ENCODE data around the gene ALDH1A1.

GRCh38 chr9:72996684-72997314, 43.9 kb upstream of the ALDH1A1 start:
- no peak for TF ChIP-seq ZNF512 (CRISPR knock-in tag; IDR thresholded peaks at IDR 0.05; ENCODE audit: borderline replicate concordance)
- no peak for TF ChIP-seq CREB1 (CRISPR knock-in tag; IDR thresholded peaks at IDR 0.05)
- TF ChIP-seq ATF3 (CRISPR knock-in tag; conservative IDR thresholded peaks at IDR 0.05): no peak
- TF ChIP-seq CTCF (IDR thresholded peaks at IDR 0.05): no peak
- no peak for TF ChIP-seq NR1H2 (CRISPR knock-in tag; IDR thresholded peaks at IDR 0.05)
- TF ChIP-seq NFYB (CRISPR knock-in tag; conservative IDR thresholded peaks at IDR 0.05; ENCODE audit: low read depth): no peak
- TF ChIP-seq USF1 (CRISPR knock-in tag; IDR thresholded peaks at IDR 0.05): no peak
- no peak for TF ChIP-seq NFE2L1 (CRISPR knock-in tag; IDR thresholded peaks at IDR 0.05)
- TF ChIP-seq ELF4 (CRISPR knock-in tag; IDR thresholded peaks at IDR 0.05; ENCODE audit: low read depth): no peak
